ENCODE data around the gene EXOC4. TPM values are rescaled to one million over a fixed set of nuclear protein-coding genes. Genes with fewer than 3 reads are reported as not detected.

EXOC4 gene
- total RNA-seq, 3 donors from 2014 or later: 88.3 to 136 (median 99.6) TPM

GRCh38 chr7:133851411-133851810 lies 598.5 kb downstream of the EXOC4 start:
- H3K27me3 ChIP-seq: no peaks in the 10 kb centered on the region
- no peaks in the 10 kb centered on the region for H3K36me3 ChIP-seq
- H3K27ac ChIP-seq: no peak overlapping the region

DNA sequence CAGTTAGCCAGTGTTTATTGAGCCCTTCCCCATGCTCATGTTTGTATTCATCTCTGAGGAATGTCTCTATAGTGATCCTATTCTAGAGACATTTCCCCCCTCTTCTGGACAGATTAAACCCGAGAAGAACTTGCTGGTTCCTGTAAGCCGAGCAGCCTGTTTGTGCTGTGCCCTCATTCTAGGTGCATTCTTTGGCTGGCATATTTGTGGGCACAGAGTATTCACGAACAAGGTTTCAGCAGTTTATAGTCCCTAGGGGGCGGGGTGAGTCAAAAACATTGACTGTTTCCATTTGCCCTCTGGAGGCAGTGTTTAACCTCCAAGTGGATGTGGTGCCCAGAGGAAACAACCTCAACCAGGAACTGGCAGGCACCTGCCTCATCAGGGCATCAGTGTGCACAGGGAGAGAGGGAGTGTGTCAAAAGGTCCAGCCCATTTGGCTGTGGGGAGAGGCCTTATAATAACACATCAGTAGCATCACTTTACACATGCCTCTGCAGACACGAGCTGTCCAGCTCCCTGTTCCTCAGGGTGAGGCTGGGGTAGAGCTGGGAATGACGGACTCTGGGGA lies 600.9 kb downstream of the EXOC4 start:
- H3K4me1 ChIP-seq: no peaks in the 10 kb centered on the region
- H3K9me3 ChIP-seq: no peaks in the 10 kb centered on the region
- H3K27ac ChIP-seq: no peak overlapping the region
- intact Hi-C loops (cut with DNase I; ENCODE audit: low total_unique reads): no loop called here
- H3K36me3 ChIP-seq: no peaks in the 10 kb centered on the region
- TF ChIP-seq, protein P1, sequence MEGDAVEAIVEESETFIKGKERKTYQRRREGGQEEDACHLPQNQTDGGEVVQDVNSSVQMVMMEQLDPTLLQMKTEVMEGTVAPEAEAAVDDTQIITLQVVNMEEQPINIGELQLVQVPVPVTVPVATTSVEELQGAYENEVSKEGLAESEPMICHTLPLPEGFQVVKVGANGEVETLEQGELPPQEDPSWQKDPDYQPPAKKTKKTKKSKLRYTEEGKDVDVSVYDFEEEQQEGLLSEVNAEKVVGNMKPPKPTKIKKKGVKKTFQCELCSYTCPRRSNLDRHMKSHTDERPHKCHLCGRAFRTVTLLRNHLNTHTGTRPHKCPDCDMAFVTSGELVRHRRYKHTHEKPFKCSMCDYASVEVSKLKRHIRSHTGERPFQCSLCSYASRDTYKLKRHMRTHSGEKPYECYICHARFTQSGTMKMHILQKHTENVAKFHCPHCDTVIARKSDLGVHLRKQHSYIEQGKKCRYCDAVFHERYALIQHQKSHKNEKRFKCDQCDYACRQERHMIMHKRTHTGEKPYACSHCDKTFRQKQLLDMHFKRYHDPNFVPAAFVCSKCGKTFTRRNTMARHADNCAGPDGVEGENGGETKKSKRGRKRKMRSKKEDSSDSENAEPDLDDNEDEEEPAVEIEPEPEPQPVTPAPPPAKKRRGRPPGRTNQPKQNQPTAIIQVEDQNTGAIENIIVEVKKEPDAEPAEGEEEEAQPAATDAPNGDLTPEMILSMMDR (IDR thresholded peaks at IDR 0.05): peak in 2 of 3 donors; percentile 37 to 56
- TF ChIP-seq POLR2A (IDR thresholded peaks at IDR 0.05): no peak
- no peaks in the 10 kb centered on the region for H3K27me3 ChIP-seq
- H3K4me3 ChIP-seq: no peak overlapping the region
- DNase-seq (ENCODE audit: low spot score in 2 of 2): peak; percentile 60 to 72

More at GRCh38 chr7:133851411-133851810, 598.5 kb downstream of the EXOC4 start:
- Histone ChIP-seq H3K9me3 (no peaks in the 10 kb centered on the region), H3K4me1 (no peaks in the 10 kb centered on the region), H3K4me3 (no peak overlapping the region)
- intact Hi-C loops (cut with DNase I; ENCODE audit: low total_unique reads): no loop called here
- DNase-seq (ENCODE audit: low spot score in 2 of 2): no peak
- TF ChIP-seq, protein P1 (IDR thresholded peaks at IDR 0.05): no peak
- TF ChIP-seq POLR2AphosphoS5 (IDR thresholded peaks at IDR 0.05): no peak
- TF ChIP-seq POLR2A (IDR thresholded peaks at IDR 0.05): no peak

GRCh38 chr7:133854739-133855138 lies 601.9 kb downstream of the EXOC4 start:
- Histone ChIP-seq H3K36me3 (no peaks in the 10 kb centered on the region), H3K4me3 (no peak overlapping the region), H3K9me3 (no peaks in the 10 kb centered on the region), H3K27me3 (no peaks in the 10 kb centered on the region), H3K27ac (no peak overlapping the region), H3K4me1 (no peaks in the 10 kb centered on the region)
- DNase-seq (ENCODE audit: low spot score in 2 of 2): no peak
- TF ChIP-seq, protein P1 (IDR thresholded peaks at IDR 0.05): no peak
- TF ChIP-seq POLR2AphosphoS5 (IDR thresholded peaks at IDR 0.05): no peak
- intact Hi-C loops (cut with DNase I; ENCODE audit: low total_unique reads): no loop called here

- Histone ChIP-seq H3K27me3 (no peaks in the 10 kb centered on the region), H3K4me3 (no peak overlapping the region), H3K27ac (no peak overlapping the region), H3K4me1 (no peaks in the 10 kb centered on the region), H3K9me3 (no peaks in the 10 kb centered on the region), H3K36me3 (no peaks in the 10 kb centered on the region)
- TF ChIP-seq POLR2A (IDR thresholded peaks at IDR 0.05) (no peak), POLR2AphosphoS5 (IDR thresholded peaks at IDR 0.05) (no peak)
- TF ChIP-seq, protein P1 (IDR thresholded peaks at IDR 0.05): no peak
- no peak for DNase-seq (ENCODE audit: low spot score in 2 of 2)
- intact Hi-C loops (cut with DNase I; ENCODE audit: low total_unique reads): no loop called here
Measured at GRCh38 chr7:133857376-133858119, 604.7 kb downstream of the EXOC4 start.

DNA sequence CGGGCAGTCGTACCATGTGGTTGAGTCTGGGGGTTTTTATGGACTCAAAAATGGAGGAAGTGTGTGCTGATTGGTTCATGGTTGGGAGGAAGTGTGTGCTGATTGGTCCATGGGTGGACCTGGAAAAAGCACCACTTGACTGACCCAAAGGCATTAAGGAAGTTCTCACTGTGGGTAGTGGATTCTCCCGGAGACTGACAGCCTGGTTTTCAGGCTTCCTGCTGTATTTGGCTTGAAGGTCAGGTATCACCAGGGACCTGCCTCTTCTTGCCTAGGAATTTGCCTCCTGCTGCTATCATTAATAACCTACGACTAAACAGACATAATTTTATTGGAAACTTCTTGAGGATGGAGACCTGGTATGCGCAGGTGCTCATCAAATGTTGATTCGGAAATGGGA lies 605.4 kb downstream of the EXOC4 start:
- intact Hi-C loops (cut with DNase I; ENCODE audit: low total_unique reads): no loop called here
- TF ChIP-seq POLR2A (IDR thresholded peaks at IDR 0.05) (no peak), POLR2AphosphoS5 (IDR thresholded peaks at IDR 0.05) (no peak)
- TF ChIP-seq, protein P1 (IDR thresholded peaks at IDR 0.05): no peak

More for the DNA sequence above, 605.4 kb downstream of the EXOC4 start:
- no peak for DNase-seq (ENCODE audit: low spot score in 2 of 2)
- Histone ChIP-seq H3K27me3 (no peaks in the 10 kb centered on the region), H3K36me3 (no peaks in the 10 kb centered on the region), H3K27ac (no peak overlapping the region), H3K4me3 (no peak overlapping the region), H3K4me1 (no peaks in the 10 kb centered on the region), H3K9me3 (no peaks in the 10 kb centered on the region)
